Posterior cingulate gyrus (tissue), 11 donors: ENCODE results near the gene SCAI.
"Not testable (repeated sequence)": the region's sequence is repeated elsewhere in the genome, so short reads cannot be mapped to it uniquely, and the experiment has no call there.

ENCODE experiments used
- DNase-seq, 10 donors: peaks; one replicate each; pipeline versions ENCODE4 v3.0.0 to v3.0.0-alpha.2; 2020 to 2021; ENCODE audit warnings: mixed read lengths in 3 of 10
- intact Hi-C: fragments of 100-400 bp; cut with DNase I; formaldehyde crosslinking; loops from one replicate; pipeline ENCODE4 v1.15.1; 2023

Gene SCAI

DNA sequence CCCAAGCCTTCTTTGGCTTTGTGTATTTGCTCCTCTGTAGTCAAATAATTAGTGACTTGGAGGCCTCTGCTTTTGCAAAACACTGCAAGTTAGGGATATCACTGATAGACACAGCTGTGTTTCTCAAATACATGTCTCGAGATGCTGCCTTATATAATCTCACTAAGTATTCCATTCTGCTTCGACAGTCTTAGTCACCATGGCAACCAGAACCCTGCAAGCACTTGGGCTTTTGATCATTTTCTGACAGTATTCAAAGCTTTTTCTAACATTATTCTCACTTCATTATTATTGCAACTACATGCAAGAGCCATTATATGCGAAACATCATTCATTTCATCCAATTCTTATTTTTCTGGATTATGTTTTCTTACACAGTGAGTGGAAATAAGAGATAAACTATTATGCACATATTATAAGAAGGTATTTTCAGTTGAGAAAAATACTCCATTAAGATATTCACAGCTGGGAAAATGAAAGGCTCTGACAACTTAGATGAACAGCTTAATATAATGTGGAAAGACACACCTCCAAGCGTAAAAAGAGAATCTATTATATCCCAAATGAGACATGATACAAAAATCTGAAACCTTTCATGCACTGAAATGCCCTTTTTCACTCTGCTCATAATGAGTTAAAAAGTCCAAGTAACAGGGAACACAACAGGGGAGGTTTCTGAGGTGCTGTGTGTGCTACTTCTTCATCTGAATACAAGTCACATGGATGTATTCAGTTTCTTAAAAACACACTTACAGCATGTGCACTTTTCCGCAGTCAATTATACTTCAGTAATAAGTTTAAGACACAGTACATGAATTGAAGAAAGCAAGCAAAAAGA, 93.9 kb downstream of the SCAI start:
- no peak for DNase-seq
- intact Hi-C loops = no loop called here

DNA sequence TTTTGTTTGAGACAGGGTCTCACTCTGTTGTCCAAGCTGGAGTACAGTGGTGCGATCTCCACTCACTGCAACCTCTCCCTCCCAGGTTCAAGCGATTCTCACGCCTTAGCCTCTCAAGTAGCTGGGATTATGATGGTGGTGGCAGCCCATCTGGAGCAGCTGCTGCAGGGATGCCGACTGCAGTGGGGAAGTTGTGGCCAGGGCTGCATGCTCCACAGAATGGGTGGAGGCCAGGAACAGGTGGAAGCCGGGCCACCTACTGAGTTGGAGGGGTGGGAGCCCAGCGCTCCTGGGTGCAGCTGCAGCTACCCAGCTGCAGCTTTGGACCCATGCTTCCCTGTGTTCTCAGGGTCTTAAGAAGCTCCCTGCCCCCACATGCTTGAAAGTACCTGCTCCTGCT, 99.7 kb downstream of the SCAI start:
- intact Hi-C loops = no loop called here
- DNase-seq = peak in 1 of 10 donors; percentile 29

DNA sequence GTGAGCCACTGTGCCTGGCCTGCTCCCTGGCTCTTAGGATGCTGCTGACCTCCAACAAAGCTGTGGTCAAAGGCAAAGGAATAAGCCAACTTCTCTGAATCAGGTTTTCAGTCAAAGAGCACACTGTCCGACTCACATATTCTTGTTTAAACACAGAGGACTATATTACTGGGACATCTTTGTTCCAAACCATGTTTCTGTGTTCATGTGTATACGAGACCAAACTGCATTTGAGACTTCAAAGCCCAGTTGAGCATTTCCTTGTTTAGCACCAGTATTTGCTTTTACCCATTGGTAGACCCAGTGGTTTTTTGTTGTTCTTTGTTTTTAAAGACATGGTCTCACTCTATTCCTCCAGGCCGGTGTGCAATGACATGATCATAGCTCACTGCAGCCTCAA, 100.2 kb downstream of the SCAI start:
- DNase-seq = no peak
- intact Hi-C loops = no loop called here

DNA sequence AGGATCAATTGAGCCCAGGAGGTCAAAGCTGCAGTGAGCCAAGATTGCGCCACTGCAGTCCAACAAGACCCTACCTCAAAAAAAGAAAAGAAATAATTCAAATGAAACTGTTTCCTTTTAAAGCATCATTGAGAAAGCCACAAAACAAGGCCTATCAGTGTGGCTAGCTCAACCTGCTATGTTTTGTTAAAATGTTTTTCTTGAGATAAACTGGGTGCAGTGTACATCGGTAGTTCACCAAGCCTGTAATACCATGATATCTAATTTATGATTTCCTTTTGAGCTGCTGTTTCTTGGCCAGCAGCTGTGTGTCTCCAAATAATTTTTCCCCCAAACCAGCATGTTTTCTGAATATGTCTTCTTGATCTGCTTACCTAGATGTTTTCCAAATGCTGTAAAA, 105.2 kb downstream of the SCAI start:
- intact Hi-C loops = no loop called here
- DNase-seq = no peak

DNA sequence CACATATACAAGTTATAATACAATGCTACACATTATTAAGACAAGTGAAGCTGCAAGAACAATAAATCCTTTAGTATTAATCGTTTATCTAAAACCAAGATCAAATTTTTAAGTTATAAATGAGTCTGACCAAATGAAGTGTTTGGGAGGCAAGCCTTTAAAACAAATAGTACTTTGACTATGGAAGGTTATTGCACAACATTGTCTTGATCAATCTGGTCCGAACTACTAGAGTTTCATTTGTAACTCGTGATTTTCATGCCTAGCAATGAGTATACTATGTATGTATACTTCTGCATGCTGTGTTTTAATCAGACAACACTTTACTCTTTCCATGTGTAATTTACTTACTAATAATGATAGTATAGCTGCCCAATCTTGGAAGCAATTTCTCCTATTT, 115.3 kb downstream of the SCAI start:
- intact Hi-C loops = no loop called here

DNA sequence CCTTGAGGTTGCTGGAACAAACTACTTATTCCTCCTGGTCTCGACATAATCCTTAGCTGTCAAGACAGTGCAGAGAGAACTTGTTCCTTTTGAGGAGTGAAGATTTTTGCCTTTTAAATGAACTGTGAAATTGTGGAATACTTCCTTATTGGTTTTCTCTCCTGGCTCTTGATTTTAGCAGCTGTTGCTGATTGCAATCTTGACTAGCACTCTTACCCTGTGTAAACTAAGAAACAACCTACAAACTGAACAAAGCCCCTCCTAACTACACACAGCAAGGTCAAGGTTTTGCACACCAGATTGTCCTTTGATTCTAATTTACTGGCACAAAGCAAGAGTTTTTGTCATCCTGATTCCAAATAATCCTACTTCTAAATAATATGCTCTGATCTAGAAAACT, 118.4 kb downstream of the SCAI start:
- DNase-seq = no peak
- intact Hi-C loops = no loop called here

More for the DNA sequence above, 115.3 kb downstream of the SCAI start:
- DNase-seq = no peak

DNA sequence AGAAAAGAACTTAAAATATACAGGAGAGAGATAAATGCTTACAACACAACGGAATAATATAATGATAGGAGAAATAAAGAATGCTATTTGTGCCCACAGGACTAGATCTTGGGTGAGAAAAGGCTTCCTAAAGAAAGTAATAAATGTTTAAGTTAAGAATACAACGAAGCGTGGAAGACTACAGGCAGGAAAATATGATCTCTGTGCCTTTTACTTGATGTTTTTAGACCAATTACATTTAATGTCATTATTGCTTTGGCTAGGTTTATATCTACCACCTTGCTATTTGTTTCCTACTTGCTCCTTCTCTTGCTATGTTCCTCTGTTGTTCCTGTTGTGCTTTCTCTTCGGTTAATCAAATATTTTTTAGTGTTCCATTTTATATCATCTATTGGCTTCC, 122.3 kb downstream of the SCAI start:
- intact Hi-C loops = no loop called here
- DNase-seq = no peak

DNA sequence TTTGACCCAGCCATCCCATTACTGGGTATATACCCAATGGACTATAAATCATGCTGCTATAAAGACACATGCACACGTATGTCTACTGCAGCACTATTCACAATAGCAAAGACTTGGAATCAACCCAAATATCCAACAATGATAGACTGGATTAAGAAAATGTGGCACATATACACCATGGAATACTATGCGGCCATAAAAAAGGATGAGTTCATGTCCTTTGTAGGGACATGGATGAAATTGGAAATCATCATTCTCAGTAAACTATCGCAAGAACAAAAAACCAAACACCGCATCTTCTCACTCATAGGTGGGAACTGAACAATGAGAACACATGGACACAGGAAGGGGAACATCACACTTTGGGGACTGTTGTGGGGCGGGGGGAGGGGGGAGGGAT, 127.7 kb downstream of the SCAI start:
- intact Hi-C loops, DNase-seq: not testable (repeated sequence)

DNA sequence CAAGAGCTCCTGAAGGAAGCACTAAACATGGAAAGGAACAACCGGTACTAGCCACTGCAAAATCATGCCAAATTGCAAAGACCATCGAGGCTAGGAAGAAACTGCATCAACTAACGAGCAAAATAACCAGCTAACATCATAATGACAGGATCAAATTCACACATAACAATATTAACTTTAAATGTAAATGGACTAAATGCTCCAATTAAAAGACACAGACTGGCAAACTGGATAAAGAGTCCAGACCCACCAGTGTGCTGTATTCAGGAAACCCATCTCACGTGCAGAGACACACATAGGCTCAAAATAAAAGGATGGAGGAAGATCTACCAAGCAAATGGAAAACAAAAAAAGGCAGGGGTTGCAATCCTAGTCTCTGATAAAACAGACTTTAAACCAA, 131.3 kb downstream of the SCAI start:
- DNase-seq, intact Hi-C loops: not testable (repeated sequence)

DNA sequence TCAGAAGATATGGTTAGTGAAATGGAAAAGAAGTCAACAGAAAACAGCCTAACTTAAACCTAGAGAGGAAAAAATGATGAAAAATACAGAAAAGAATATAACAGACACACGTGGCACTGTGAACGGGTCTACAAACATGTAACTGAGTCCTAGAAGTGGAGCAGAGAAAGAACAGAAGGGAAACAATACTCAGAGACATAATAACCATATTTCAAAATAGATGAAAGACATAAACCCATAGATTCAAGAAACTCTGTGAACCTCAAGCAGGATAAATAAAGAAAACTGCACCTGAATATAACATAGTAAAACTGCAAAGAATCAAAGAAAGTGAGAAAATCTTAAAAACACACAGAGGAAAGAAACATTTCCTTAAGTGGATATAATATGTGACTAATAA, 134.7 kb downstream of the SCAI start:
- DNase-seq = no peak
- intact Hi-C loops = no loop called here

DNA sequence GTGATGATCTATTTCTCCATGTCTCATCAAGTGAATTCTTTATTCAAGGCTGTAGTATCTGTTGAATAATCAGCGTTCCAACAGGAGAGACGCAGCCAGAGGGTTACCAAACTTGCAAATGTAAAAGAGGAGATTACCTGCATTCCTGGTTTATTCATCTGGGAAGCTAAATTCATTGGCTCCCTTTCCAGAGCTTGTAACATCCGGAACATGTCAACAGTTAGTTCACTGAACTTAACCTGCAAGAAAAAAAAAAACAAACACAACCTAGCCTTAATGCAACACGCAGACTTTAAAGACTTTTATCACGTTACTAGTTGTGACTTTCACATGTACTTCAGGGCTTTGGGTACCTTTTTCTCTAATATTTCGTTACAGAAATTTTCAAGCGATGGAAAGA, 140.0 kb downstream of the SCAI start:
- intact Hi-C loops = no loop called here
- DNase-seq = no peak

DNA sequence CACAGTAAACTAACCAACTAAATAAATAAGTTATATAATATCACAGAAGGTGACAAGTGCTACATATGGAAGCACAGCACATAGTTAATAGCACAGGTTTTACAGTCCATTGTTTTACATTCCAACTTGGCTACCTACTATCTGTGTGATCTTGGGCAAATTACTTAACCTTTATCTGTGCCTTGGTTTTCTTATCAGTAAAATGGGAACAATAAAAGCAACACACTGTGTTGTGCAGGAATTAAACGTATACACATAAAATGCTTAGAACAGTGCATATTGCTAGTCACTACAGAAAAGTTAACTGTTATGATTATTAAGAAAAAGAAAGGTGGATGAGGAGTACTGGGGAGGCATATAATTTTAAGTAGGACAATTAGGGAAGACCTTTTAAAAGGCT, 159.6 kb downstream of the SCAI start:
- intact Hi-C loops = no loop called here
- DNase-seq = no peak

DNA sequence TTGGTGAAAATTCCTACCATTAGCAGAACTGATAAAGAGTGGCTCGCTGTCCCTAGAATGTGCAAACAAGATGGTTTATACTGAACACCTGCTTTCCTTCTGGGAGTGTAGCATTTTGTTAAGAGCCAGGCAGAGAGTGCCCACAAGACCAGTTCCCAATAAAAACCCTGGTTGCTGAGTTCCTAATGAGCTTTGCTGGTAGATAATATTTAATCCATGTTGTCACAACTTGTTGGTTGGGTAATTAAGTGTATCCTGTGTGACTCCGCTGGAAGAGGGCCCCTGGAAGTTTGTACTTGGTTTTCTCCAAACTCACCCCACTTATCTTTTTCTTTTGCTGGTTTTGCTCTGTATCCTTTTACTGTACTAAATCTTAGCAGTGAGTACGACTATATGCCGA, 162.9 kb downstream of the SCAI start:
- intact Hi-C loops = no loop called here
- no peak for DNase-seq

DNA sequence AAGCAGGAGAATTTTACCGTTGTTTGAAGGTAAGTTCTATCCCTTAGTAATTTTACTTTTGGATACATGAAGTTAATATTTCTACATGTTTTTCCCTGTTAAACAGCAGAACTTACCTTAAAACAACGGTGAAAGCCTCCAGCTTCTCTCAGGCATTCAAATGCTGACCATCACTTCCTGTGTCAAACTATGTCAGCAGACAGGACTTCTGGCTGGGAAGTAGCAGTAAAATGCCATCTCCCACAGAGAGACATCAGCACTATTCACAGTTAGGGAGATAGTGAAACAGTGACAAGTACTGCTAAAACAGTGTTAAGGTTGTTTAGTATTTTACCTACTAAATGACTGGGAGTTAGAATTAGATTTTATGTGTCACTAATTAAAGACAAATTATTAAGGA, 168.2 kb downstream of the SCAI start:
- intact Hi-C loops = no loop called here
- no peak for DNase-seq

DNA sequence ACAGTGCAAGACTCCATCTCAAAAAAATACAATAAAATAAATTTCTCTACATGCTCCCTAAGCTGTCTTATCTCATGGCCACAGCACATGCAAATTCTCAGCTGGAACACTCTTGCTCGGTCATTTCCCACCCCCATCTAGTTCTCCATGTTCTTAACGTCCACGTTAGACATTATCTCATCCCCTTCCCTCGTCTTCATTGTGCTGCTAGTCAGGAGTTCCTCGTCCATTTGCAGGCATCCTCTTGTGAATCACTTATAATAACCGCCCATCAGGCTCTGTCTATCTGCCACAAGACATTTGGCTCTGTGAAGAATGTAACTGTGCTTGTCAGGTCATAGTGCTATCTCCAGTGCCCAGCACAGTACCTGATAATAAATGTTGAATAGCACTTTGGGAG, 169.5 kb downstream of the SCAI start:
- no peak for DNase-seq
- intact Hi-C loops = no loop called here

DNA sequence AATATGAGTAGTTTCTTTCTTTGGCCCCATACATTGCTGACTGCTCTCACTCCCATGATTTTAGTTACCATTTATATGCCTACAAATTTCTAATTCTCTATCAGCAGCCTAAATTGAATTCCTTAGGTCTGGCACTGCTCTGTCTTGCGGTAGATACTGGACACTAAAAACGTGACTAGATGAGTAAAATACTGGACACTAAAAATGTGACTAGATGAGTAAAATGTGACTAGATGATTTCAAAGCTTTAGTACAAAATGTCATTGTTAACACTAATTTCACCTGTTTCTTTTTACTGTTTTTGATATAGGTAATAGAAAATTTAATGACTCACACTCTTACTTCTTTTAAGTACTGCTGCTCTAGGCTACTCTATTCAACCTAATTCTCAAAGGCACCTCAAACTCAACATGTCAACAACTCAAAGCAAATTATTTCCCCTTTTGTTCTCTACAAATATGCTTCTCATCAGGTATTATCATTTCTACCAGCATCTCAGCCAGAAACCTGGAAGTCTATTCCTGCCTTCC, 171.0 kb downstream of the SCAI start:
- intact Hi-C loops = no loop called here
- no peak for DNase-seq

DNA sequence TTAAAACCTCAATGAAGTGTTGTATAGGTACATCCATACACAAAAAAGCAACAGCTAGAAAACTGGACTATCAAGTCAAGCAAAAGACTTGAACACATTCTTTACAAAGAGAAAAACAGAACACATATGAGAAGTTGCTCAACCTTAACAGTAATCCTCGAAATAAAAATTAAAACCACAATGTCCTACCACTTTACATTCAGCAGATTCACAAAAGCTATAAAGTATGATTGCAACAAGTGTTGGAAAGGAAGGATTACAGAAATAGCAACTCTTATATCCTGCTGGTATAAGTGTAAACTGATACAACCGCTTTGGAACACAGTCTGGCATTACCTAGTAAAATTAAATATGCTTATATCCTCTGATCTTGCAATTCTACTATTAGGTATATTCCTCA, 173.9 kb downstream of the SCAI start:
- intact Hi-C loops = no loop called here
- DNase-seq = no peak

DNA sequence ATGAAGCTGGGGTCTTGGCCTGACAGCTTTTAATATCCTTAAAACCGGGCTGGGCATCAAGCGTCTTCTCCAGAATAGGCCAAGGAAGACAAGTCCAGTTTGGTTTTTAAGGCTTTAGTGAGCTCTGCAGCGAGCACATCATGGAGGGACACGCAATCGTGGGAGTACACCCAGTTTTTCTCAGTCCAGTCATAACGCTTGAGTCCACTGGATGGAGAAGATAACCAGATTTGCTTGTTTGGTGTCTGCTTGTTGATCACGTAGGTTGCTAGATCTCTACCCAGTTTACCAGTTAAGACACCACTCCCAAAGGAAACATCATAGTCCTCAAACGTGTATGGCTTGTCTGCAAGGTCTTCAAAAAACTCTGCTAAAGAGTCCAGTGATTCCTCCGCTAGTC, 175.1 kb downstream of the SCAI start:
- intact Hi-C loops = no loop called here
- DNase-seq = no peak

DNA sequence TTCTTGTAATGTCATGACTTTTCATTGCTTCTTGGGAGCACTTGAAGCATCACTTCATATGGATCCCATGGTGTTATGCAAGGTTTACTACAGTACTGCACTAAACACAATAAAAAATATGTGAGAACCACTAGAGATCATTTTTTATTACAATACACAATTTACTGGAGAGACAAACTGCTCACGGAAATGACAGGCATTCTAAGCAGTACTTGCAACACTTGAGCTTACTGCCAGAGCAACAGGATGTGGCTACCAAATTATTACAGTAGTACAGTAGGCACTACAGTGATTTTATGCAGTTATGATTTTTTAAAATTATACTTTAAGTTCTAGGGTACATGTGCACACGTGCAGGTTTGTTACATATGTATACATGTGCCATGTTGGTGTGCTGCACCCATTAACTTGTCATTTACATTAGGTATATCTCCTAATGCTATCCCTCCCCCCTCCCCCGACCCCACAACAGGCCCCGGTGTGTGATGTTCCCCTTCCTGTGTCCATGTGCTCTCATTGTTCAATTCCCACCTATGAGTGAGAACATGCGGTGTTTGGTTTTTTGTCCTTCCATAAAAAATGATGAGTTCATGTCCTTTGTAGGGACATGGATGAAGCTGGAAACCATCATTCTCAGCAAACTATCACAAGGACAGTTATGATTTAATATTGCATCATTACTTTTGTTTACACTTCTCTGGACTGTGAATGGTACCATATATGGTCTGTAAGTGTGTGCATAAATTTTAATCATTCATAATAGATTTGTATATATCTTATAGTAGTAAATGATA, 177.4 kb downstream of the SCAI start:
- intact Hi-C loops, DNase-seq: not testable (repeated sequence)

DNA sequence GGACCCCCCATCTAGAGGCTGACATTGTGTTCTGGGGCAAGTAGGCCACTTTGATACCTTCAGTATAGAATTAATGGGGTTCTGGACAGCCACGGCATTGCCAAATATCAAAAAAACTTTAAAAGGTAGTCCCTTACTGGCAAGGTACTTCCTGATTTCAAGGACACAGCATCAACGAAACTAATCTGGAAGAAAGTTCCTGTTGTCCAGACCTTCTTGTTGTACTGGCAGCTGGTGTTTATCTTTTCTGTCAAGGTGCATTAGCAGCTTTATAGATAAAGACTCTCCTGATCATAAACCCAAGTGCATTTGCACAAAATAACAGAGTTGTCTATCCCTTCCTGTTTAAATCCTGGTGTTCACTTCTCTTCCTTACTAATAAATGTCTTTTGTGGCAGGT, 178.7 kb downstream of the SCAI start:
- intact Hi-C loops = no loop called here
- DNase-seq = no peak

DNA sequence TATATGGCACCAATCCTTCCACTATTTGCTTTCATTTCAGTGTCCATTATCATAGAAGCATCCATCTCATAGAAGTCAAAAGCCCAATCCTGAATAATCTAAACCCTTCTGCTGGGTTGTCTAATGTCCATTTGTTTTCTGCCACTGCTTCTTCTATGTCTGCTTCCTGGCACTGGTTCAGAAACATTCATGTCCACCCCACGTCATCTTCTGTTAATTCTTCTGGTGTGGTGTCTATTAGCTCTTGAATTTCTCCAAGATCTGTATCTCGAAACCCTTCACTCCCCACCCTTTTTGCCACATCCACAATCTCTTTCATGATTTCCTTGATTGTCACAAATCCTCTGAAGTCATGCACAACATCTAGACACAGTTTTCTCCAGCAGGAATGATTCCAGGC, 179.3 kb downstream of the SCAI start:
- intact Hi-C loops = no loop called here
- no peak for DNase-seq

DNA sequence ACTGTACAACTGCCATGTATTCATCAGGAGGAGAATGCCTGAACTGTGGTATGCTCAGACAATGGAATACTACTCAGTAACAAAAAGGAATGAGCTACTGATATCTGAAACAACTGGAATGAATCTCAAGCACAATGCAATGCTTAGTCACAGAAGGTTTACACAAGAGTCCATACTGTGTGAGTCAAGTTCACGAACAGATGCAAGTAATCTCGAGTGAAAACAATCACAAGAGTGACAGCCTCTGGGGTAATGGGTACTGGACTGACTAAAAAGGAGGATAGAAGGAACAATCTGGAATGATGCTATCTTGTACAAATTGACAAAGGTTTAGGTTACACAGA, 182.9 kb downstream of the SCAI start:
- intact Hi-C loops = no loop called here

More for the DNA sequence above, 182.9 kb downstream of the SCAI start:
- no peak for DNase-seq
